GM21423 (cell line): Measurements from ENCODE around the gene PIK3R4.
A peak's percentile ranks its signal among the peaks of the same experiment; 100 is the strongest.

Experiments used
- ATAC-seq: cut with Tn5 transposase; IDR thresholded peaks from one replicate; pipeline ENCODE4 v1.9.1; 2021; ENCODE audit warnings: mild to moderate bottlenecking, moderate library complexity; ENCODE audit not compliant: unreplicated experiment

The PIK3R4 gene

DNA sequence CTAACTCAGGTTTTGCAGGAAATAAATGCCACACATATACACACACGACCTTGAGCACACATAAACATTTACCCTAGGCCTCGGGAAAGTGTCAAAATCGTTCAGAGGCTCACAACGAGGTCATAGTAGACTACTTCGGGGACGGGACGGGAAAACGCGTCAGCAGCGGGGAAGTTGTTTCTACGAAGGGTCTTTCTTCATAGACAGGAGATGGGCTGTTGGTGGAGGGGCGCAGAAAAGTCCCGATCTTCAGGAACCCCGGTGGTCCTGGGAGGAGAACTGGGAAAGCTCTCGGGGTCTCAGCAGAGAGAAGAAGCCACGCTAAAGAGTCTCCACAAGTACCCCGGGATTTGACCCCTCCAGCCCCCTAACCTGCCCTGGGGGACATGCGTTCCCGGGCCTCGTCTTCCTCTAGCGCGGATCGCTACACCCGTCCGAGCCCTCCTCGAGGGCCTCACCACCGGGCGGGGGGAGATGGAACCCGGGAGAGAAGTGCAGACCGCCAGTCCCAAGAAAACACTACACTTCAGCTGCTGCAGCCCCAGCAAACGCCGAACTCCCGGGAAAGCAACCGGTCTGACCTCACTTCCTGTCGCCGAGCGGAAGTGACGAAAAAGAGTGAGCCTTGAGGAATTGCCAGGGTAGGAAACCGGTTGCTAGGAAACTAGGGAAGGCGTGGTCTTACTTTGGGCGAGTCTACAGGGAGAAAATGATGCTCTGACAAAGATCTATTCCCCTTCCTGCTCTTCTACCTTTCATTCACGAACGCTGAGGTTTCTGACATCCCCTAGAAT lies at the start of gene PIK3R4:
PIK3R4 (minus strand) TSS at position 584 of the 794 bp plus-strand sequence. CDS start 1,611 bp downstream, outside the sequence.
- peak; percentile 91 for ATAC-seq

DNA sequence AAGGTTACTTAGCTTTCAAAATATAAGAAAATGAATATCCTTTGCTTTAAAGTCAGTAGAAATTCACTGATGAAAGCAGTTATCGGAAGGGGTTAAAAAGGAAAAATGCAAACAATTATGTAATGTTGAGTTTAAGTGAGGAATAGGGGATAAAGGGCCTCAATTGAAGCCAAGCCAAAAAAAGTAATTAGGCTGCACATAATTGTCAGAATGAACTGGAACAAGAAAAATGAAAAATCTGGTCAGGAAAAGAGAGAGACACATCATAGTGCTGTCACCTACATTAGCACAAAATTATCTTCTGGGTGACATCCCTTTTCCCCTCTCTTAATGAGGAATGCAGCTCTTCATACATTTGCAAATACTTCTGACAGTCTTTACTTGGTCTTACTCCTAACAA lies 48.8 kb upstream of the PIK3R4 start:
- no peak for ATAC-seq

DNA sequence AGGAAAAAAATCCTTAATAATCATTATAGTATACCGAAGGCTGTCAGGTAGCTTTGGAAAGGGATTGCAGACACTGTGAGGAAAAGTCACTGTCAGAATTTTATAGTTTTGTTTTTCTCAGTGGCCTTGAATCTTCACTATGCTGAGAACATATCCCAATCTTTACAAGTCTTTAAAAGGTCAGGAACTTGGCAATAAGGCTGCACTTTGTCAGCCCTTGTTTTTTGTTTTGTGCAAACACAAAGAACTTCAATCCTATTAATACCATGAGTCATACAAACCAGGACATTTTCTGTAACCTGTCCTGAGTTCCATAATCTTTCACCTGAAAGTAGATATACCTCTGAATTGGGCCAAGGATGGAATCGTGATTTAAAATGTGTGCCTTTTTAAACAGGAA lies 45.6 kb upstream of the PIK3R4 start:
- no peak for ATAC-seq

DNA sequence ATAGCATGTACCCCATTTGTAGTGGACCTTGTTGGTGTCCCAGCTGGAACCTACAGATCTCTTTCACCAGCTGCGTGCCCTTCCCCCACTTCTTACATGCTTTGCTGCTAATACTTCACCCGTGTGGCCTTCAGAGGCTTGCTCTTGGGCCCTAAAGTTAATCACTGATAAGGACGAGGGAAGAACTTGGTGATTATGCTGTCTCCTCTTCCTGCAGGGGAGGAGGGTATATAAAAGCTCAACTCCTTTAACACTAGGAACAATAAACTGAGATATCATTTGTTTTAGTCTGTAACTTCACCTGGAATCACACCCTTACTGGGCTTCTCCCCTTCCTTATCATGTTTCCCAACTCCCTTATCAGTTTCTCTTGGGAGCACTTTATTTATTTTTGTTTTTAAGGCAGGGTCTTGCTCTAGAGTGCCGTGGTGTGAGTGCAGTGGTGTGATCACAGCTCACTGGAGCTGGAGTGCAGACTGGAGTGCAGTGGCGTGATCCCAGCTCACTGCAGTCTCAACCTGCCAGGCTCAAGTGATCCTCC lies 43.2 kb upstream of the PIK3R4 start:
- no peak for ATAC-seq

DNA sequence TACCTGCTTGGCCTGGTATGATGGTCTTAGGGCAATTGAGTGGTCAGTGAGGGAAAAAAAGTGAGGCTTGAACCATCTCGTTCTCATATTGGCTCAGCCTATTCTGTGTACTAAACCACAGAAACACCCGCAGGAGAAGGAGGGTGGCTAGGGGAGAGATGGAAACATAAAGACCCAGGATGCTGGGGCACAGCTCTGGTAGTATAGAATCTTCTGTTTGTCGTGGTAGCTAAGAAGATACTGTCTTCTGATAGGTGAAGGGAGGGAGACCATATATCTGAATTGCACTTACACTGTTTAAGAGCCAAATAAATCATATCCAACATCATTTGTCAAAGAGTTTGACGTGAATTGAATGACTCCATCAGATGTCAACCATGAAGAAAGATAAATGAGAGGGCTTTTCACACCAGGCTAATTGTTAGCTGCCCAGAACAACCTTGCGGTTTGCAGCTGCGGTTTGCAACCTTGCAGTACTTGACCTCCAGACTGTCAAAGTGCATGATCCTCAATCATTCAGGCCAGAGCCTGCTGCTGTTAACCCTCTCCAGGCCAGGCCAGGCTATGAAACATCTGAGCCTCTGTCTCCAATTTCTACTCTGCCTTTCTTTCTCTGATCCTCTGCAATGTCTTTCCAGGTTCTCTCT lies 40.9 kb upstream of the PIK3R4 start:
- no peak for ATAC-seq

DNA sequence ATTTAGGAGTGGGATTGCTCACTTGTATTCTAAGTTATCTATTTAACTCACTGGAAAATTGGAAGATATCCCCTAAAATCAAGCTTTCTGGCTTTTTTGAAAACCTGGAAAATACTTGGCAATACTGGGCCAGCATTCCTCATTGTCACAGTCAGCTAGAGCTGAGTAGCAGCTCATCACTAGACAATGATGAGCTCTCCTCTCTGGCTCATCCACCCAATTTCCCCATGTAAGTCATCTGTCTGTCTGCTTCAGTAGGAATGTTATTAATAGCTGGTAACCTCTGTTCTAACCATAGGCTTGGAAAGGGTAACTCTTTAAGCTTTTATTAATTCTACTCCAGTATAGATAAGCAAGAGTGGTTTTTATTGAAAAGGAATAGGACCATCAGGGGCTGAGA lies 39.7 kb upstream of the PIK3R4 start:
- no peak for ATAC-seq

DNA sequence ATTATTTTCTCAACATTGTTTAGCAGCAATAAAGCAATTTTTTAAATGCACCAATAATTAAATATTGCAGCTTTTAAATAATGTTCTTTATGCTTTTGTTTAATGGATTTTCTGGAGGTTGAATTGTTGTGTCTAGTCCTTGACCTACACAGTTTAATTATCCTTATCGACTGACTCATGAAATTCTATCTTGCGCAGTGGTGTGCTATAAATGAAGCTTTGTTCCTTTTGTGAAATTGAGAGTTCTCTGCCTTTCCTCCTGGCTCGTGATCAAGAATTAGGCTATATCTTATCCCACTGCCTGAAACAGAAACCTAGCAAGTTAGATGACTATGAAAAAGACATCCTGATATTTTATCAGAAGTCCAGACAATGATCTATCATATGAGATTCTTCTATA lies 37.0 kb upstream of the PIK3R4 start:
- no peak for ATAC-seq

DNA sequence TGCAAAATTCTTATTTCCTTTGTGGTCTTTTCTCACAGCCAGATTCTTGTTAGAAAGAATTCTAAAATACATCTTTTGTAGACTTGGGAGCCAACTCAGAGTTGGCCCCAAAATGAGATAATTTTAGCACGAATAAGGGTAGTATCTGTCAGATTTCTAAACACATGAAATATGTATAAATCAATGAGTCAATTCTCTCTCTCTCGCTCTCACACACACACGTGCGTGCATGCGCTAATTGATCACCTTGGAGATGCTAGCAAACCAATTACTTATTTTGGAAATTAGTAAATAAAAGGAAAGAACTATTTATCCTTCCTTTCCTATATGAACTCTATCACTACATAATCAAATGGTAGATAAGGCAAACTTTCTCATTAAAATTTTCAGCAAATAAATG lies 32.9 kb upstream of the PIK3R4 start:
- ATAC-seq: no peak

DNA sequence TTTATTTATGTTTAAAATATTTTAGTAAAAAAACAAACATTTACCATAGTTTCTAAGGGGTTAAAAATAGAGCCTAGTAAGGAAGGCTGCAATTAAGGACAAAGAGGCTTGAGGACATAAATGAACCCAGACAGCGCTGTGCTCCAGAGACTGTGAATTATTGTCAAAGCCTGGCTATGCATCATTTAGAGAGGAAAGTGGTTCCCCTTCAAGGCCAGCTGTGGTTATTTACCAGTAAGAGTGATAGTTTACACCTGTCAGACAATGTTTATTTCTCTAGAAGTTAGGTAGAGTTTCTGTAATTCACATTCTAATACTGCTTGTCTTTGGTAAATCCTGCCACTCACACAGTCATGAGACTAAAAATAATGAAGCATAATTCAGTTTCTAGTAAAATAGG lies 32.4 kb upstream of the PIK3R4 start:
- peak; percentile 96 for ATAC-seq

DNA sequence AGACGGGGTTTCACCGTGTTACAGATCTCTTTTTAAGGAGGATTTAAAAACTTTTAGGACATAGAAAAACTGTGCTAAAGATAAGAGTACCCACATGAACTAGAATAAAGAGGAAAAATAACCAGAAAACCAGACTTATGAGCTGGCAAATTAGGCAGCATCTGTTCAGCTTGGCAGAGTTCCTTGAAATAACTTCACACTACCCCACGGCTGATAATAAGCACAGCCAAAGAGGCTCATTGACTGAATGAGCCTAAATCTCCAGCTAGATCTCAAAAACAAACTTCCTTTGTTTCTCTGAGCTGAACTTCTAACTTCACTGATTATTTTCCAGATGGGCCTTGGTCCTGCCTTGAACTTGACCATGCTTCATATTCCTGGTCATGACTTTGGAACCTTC lies 26.7 kb upstream of the PIK3R4 start:
- ATAC-seq: no peak

DNA sequence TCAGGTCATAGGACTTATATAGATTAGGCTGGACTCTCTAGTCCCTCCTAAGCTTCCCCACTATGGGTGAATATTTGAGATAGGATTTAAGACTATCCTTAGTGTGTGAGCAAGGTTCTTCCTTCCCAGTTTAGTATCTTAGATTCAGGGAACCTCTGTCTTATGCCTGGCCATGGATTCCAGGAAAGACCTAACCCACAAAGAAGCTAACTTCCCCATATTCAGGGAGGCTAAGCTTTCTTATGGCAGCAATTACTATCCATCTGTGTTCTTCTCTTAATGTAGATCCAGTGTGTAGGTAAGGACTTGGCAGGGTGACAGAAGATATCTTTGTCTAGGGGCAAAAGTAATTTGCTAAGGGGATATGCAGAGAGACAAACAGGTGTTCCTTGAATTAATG lies 25.5 kb upstream of the PIK3R4 start:
- no peak for ATAC-seq

DNA sequence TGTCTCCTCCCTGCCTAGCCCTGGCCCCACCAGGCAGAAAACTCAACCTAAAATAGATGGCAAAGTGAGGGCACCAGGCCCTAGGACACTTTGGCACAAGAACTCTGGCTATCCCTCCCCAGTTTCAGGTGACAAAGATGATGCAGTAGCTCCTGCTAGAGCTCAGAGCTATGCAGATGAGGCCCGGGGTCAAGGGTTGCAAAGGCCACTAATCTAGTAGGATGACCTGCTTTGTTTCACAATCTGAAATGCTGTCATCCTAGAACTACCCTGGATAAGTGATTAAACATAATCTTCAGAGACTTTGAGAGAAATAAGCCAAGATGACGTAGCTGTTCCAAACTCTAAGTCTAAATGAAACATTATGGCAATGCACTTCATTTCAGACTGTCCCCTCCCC lies 24.0 kb upstream of the PIK3R4 start:
- no peak for ATAC-seq

DNA sequence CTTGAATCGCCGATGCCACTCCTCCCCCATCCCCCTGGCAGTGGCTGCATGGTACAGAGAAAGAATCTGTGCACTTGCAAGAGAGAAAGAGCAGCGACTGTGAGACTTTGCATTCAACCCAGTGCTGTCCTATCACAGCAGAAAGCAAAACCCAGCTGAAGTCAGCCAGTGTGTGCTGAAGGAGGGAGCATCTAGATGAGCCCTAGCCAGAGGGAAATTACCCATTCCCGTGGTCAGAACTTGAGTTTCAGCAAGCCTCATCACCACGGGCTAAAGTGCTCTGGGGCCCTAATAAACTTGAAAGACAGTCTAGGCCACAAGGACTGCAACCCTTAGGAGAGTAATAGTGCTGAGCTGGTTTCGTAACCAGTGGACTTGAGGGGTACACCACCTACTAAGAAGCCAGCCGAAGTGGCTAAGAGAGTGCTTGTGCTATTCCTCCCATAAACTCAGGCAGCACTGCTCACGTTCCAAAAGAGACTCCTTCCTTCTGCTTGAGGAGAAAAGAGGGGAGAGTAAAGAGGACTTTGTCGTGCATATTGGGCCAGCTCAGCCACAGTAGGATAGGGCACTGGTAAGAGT lies 15.2 kb upstream of the PIK3R4 start:
- ATAC-seq: no peak

DNA sequence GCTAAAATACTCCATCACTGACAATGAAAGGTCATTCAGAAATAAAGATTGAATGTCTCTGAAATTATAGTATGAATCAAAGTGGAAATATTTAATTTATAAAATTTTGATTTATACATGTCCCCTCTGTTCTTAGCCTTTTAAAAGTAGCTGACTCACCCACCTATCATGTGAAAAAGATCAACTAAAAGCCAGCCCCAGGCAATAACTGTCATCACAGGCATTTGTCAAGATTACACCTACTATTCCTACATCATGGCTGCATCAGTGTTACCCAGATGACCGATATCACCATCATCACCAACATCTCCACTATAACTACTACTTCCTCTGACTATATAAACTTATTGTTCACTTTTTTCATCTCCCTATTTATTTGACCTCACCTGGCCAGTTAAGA lies 14.3 kb upstream of the PIK3R4 start:
- no peak for ATAC-seq

DNA sequence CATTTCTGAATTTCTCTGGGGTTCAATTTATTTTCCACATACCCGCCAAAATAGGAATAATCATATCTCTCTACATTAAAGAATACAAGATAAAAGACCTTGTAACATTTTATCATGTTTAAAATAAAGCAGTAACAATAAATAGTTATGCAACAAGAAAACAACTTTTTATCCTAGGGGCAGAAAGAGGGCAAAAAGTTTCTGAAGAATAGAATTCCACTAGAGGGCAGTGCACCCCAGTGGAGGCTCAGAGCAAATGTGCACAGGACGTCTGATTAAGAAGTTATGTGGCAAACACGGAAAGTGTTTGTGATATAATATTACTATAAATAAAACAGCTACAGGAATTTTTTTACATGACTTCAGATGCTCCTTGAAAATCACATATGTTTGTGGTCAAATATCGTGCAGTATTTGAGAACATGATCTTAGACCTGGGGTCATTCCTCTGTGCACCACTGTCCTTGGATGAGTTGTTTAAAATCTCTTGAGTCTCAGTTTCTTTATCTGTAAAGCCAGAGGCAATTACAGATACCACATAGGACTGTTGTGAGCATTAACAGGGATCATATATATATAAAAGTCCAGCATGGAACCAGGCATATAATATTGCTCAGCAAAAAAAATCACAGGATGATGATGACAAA lies 13.2 kb upstream of the PIK3R4 start:
- ATAC-seq: no peak

DNA sequence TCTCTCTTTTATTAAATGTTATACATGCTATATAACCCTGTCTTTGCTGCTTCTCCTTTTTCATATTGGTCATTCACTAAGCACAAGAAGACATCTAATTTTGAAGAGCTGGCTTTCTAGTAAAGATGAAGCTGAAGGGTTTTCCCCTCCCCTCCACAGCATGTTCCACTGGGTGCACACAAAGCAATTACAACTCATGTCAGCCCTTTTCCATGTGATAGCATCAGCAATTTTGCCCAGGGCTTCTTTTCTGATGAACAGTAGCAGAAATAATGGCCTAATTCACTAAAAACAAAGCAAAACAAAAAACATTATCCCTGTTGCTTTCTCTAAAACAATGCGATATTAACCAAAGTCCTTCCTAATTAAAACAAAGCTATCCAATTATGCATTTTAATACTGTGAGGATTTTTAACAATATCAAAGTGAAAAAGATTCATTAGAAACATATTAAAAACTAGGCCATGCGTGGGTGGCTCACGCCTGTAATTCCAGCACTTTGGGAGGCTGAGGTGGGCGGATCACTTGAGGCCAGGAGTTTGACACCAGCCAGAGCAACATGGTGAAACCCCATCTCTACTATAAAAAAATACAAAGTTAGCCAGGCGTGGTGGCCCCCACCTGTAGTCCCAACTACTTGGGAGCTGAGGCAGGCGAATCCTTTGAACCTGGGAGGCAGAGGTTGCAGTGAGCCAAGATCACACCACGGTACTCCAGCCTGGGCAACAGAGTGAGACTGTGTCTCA lies 12.2 kb upstream of the PIK3R4 start:
- ATAC-seq: no peak

DNA sequence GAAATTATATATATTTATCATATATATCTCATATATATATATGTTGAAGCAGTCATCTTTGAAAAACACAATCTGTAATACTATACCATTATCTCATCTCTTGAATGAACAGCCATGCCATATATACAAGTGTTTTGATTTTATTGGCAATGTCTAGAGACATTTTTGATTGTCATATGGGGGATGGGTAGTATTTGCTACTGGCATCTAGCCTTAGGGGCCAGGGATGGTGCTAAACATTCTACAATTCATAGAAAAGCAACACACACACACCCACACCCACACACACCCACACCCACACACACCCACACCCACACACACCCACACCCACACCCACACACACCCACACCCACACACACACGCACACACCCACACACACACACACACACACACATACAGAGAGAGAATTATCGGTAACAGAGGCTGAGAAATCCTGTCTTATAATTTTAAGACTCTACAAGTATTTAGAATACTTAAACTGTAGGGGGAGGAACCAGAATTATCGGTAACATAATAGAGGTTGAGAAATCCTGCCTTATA lies 11.1 kb upstream of the PIK3R4 start:
- no peak for ATAC-seq

DNA sequence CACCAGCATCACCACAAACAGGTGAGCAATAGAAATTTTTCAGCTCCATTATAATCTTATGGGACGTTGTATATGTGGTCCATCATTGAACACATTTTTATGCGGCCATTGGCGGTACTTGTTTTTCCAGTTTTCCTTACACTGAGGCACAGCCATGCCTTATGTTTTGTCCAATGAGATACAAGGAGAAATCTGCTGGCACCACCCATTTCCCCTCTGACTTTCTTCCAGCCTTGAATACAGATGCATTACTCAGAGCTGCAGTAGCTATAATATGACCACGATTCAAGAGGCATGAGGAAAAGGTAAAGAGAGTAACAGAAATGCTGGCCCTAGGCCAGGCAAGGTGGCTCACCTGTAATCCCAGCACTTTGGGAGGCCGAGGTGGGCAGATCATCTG lies 9.0 kb upstream of the PIK3R4 start:
- ATAC-seq: no peak

DNA sequence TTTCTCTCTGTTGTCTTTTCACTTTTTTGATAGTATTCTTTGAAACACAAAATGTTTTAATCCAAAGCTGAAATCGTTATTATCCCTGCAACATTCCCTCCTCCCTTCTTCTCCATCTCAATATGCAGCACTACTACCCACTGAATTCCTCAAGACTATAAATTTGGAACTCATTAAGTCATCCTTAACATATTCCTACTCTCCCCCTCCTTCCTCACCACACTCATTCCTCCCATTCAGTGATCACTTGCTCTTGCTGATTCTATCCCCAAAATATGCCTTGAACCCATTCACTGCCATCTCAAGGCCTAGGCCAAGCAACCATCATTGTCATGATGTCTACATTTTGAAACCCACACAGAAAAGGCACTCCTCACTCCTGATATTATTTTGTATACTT lies 2.4 kb upstream of the PIK3R4 start:
- no peak for ATAC-seq

DNA sequence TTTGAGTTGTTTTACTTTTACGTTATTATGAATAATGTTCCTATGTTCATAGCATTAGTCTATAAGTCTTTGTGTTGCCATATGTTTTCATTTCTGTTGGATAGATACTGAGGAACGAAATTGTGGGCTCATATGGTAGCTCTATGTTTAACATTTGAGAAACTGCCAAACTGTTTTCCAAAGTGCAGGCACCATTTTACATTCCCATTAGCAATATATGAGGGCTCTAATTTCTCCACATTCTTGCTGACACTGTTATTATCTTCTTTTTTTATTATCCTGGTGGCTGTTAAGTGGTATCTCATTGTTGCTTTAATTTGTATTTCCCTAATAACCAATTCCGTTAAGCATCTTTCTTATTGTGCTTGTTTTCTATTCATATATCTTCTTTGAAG lies 1.8 kb upstream of the PIK3R4 start:
- no peak for ATAC-seq

DNA sequence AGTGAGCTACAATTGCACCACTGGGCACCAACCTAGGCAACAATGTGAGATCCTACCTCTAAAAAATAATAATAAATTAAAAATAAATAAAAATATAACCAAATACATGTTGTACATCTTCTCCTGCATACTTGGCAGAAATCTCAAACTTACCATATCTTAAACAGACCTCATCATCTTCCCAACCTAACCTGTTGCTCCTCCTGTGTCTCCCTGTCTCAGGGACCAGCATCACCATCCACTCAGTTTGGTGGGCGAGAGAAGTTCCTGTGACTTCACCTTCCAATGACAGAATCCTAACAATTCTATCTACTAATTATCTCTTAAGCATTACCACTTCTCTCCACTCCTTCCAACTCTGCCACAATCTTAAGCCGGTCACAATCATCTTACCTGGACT lies 3.3 kb downstream of the PIK3R4 start:
- no peak for ATAC-seq
